Neural progenitor cell (in vitro differentiated cells): ENCODE data around the gene C6orf58. TPM values are rescaled to one million over a fixed set of nuclear protein-coding genes. Genes with fewer than 3 reads are reported as not detected.
"Not testable (repeated sequence)": the region's sequence is repeated elsewhere in the genome, so short reads cannot be mapped to it uniquely, and the experiment has no call there.

Experiments used
- DNase-seq: peaks from one replicate; pipeline ENCODE4 v3.0.0-alpha.2; 2016; ENCODE audit warnings: low spot score
- H2AFZ ChIP-seq: fragments of 200-600 bp; sonication (generic); replicated peaks from 2 replicates; pipeline ENCODE4 v1.6.1; 2016; ENCODE audit warnings: antibody characterized with exemption
- H3F3A ChIP-seq: fragments of 200-600 bp; sonication (generic); 2 replicates; pipeline ENCODE4 v1.6.1; 2016; ENCODE audit warnings: antibody characterized with exemption, low read depth
- H3K27ac ChIP-seq: fragments of 200-600 bp; sonication (generic); 2 replicates; pipeline ENCODE4 v1.5.1; 2016; ENCODE audit warnings: mild to moderate bottlenecking
- H3K27me3 ChIP-seq: fragments of 200-600 bp; sonication (generic); 2 replicates; pipeline ENCODE4 v1.6.1; 2016; ENCODE audit warnings: mild to moderate bottlenecking, moderate library complexity
- H3K36me3 ChIP-seq: fragments of 200-600 bp; sonication (generic); 2 replicates; pipeline ENCODE4 v1.5.1; 2016
- H3K4me1 ChIP-seq: fragments of 200-600 bp; sonication (generic); 2 replicates; pipeline ENCODE4 v1.6.1; 2016; ENCODE audit warnings: mixed run types
- H3K4me2 ChIP-seq: fragments of 200-600 bp; sonication (generic); 2 replicates; pipeline ENCODE4 v1.6.1; 2016
- H3K4me3 ChIP-seq: fragments of 200-600 bp; sonication (generic); 2 replicates; pipeline ENCODE4 v1.5.1; 2016
- H3K79me2 ChIP-seq: fragments of 200-600 bp; sonication (generic); 2 replicates; pipeline ENCODE4 v1.6.1; 2016; ENCODE audit warnings: low read depth
- H3K9ac ChIP-seq: fragments of 200-600 bp; sonication (generic); 2 replicates; pipeline ENCODE4 v1.6.1; 2016
- H3K9me3 ChIP-seq: fragments of 200-600 bp; sonication (generic); 2 replicates; pipeline ENCODE4 v1.5.1; 2016; ENCODE audit warnings: low read depth
- H4K20me1 ChIP-seq: fragments of 200-600 bp; sonication (generic); 2 replicates; pipeline ENCODE4 v1.6.1; 2016; ENCODE audit warnings: low read depth
- H3K27ac Mint-ChIP-seq: 3 replicates; pipeline ENCODE4 v1.8.0; 2021; ENCODE audit warnings: mixed read lengths
- H3K27me3 Mint-ChIP-seq: 2 replicates; pipeline ENCODE4 v1.8.0; 2022; ENCODE audit warnings: low read depth, mild to moderate bottlenecking, inconsistent platforms, moderate library complexity, mixed read lengths; ENCODE audit not compliant: insufficient read depth
- H3K36me3 Mint-ChIP-seq: 3 replicates; pipeline ENCODE4 v1.8.0; 2021; ENCODE audit warnings: mixed read lengths
- H3K4me1 Mint-ChIP-seq: 3 replicates; pipeline ENCODE4 v1.8.0; 2021; ENCODE audit warnings: mixed read lengths
- H3K4me3 Mint-ChIP-seq: 3 replicates; pipeline ENCODE4 v1.8.0; 2021; ENCODE audit warnings: mild to moderate bottlenecking, moderate library complexity, mixed read lengths
- H3K9me3 Mint-ChIP-seq: 3 replicates; pipeline ENCODE4 v1.8.0; 2020; ENCODE audit warnings: mixed read lengths
- EZH2 ChIP-seq: fragments of 200-600 bp; sonication (generic); IDR thresholded peaks from 2 replicates; pipeline ENCODE4 v1.6.1; 2017; ENCODE audit warnings: antibody characterized with exemption, mild to moderate bottlenecking, moderate library complexity
- EZH2phosphoT487 ChIP-seq: fragments of 200-600 bp; sonication (generic); IDR thresholded peaks from 2 replicates; pipeline ENCODE4 v1.6.1; 2017; ENCODE audit warnings: antibody characterized with exemption
- total RNA-seq: library from RNA; depleted of rRNA; stranded (reverse); fragments of >200 nt; gene quantifications from 2 replicates; pipeline ENCODE4 v1.2.3, GENCODE V29; 2015; ENCODE audit warnings: low replicate concordance
- TF ChIP-seq, protein P1 (sequence below): fragments of 200-600 bp; sonication (generic); IDR thresholded peaks from 2 replicates; pipeline ENCODE4 v1.5.1; 2017; ENCODE audit warnings: antibody characterized with exemption, mild to moderate bottlenecking

The C6orf58 gene
- total RNA-seq, 1 donor from 2014 or later = not detected

DNA sequence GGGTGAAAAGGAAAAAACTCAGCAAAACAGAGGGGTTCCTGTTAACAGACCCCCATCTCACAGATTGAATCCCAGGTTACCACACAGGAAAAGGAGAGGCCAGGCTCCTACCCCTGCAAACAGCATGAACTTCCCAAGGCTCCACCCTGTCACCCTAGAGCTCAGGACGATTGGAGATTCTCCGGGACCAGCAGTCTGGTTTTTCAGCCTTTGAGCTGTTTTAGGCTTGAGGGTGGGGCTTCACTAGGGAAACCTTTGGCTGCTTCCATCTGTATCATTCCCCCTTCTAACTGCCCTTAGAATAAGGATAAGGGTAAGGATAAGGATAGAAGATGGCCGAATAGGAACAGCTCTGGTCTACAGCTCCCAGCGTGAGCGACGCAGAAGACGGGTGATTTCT is 16.0 kb downstream of the C6orf58 start:
- Histone ChIP-seq H3K9me3 (no peaks in the 10 kb centered on the region), H4K20me1 (no peaks in the 10 kb centered on the region), H3K4me1 (no peaks in the 10 kb centered on the region), H3K79me2 (no peaks in the 10 kb centered on the region), H3K9ac (no peak overlapping the region), H3K4me2 (no peak overlapping the region), H3K27ac (no peak overlapping the region), H2AFZ (peak overlapping the region; percentile 76), H3F3A (no peaks in the 10 kb centered on the region), H3K36me3 (no peaks in the 10 kb centered on the region), H3K27me3 (no peaks in the 10 kb centered on the region), H3K4me3 (no peak overlapping the region)
- TF ChIP-seq EZH2 = no peak
- TF ChIP-seq, protein P1, sequence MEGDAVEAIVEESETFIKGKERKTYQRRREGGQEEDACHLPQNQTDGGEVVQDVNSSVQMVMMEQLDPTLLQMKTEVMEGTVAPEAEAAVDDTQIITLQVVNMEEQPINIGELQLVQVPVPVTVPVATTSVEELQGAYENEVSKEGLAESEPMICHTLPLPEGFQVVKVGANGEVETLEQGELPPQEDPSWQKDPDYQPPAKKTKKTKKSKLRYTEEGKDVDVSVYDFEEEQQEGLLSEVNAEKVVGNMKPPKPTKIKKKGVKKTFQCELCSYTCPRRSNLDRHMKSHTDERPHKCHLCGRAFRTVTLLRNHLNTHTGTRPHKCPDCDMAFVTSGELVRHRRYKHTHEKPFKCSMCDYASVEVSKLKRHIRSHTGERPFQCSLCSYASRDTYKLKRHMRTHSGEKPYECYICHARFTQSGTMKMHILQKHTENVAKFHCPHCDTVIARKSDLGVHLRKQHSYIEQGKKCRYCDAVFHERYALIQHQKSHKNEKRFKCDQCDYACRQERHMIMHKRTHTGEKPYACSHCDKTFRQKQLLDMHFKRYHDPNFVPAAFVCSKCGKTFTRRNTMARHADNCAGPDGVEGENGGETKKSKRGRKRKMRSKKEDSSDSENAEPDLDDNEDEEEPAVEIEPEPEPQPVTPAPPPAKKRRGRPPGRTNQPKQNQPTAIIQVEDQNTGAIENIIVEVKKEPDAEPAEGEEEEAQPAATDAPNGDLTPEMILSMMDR = no peak
- no peak for TF ChIP-seq EZH2phosphoT487
- no peak for DNase-seq
- Mint-ChIP-seq H3K4me1 (no peaks in the 10 kb centered on the region), H3K27ac (no peak overlapping the region), H3K36me3 (peaks cover 2% of the 10 kb centered on the region), H3K27me3 (no peaks in the 10 kb centered on the region), H3K4me3 (no peak overlapping the region), H3K9me3 (peaks cover 3% of the 10 kb centered on the region)

DNA sequence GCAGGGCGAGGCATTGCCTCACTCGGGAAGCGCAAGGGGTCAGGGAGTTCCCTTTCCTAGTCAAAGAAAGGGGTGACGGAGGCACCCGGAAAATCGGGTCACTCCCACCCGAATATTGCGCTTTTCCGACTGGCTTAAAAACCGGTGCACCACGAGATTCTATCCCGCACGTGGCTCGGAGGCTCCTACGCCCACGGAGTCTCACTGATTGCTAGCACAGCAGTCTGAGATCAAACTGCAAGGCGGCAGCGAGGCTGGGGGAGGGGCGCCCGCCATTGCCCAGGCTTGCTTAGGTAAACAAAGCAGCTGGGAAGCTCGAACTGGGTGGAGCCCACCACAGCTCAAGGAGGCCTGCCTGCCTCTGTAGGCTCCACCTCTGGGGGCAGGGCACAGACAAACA is 16.5 kb downstream of the C6orf58 start:
- not testable (repeated sequence) for H3K9me3 ChIP-seq, H3K27ac Mint-ChIP-seq, H3K4me1 Mint-ChIP-seq, H4K20me1 ChIP-seq, H3F3A ChIP-seq, H3K4me3 ChIP-seq, H3K79me2 ChIP-seq, H3K27ac ChIP-seq, H3K4me2 ChIP-seq, H3K27me3 Mint-ChIP-seq, DNase-seq, H3K9me3 Mint-ChIP-seq, H3K36me3 Mint-ChIP-seq, H2AFZ ChIP-seq, H3K27me3 ChIP-seq, H3K9ac ChIP-seq, H3K4me1 ChIP-seq, H3K36me3 ChIP-seq, H3K4me3 Mint-ChIP-seq

DNA sequence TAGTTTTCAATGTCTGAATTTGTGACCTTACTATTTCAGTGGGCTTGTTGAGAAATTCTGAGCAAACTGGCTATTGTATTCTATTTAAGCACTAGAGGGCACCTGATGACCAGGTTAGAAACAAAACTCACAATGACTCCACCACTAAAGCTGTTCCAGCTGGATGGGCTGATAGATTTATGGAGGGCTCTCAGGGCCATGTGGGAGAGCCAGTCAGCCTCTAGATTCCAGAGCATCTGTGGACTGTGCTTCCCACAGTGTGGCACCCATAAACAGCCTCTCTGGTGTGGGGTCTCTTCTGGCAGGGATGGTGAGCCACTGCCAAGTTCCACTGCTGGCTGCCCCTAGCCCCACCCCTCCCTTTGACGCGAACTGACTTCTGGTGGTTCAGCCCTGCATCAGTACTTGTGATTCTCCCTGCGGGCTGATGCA is 29.2 kb downstream of the C6orf58 start:
- H4K20me1 ChIP-seq = no peaks in the 10 kb centered on the region
- no peak overlapping the region for H3K4me3 Mint-ChIP-seq
- H3K4me3 ChIP-seq = no peak overlapping the region
- H3K27ac ChIP-seq = no peak overlapping the region
- no peaks in the 10 kb centered on the region for H3K4me1 ChIP-seq
- no peaks in the 10 kb centered on the region for H3K36me3 ChIP-seq
- no peaks in the 10 kb centered on the region for H3K36me3 Mint-ChIP-seq
- no peaks in the 10 kb centered on the region for H3K4me1 Mint-ChIP-seq
- H3K9me3 Mint-ChIP-seq = no peaks in the 10 kb centered on the region
- H3K79me2 ChIP-seq = no peaks in the 10 kb centered on the region
- H2AFZ ChIP-seq = no peak overlapping the region
- no peak overlapping the region for H3K4me2 ChIP-seq
- no peaks in the 10 kb centered on the region for H3K9me3 ChIP-seq
- no peak overlapping the region for H3K27ac Mint-ChIP-seq
- H3K27me3 ChIP-seq = no peaks in the 10 kb centered on the region
- DNase-seq = peak; percentile 67
- H3K9ac ChIP-seq = no peak overlapping the region
- no peaks in the 10 kb centered on the region for H3K27me3 Mint-ChIP-seq
- no peak for TF ChIP-seq EZH2phosphoT487
- TF ChIP-seq, protein P1 = peak; percentile 58
- H3F3A ChIP-seq = no peaks in the 10 kb centered on the region

DNA sequence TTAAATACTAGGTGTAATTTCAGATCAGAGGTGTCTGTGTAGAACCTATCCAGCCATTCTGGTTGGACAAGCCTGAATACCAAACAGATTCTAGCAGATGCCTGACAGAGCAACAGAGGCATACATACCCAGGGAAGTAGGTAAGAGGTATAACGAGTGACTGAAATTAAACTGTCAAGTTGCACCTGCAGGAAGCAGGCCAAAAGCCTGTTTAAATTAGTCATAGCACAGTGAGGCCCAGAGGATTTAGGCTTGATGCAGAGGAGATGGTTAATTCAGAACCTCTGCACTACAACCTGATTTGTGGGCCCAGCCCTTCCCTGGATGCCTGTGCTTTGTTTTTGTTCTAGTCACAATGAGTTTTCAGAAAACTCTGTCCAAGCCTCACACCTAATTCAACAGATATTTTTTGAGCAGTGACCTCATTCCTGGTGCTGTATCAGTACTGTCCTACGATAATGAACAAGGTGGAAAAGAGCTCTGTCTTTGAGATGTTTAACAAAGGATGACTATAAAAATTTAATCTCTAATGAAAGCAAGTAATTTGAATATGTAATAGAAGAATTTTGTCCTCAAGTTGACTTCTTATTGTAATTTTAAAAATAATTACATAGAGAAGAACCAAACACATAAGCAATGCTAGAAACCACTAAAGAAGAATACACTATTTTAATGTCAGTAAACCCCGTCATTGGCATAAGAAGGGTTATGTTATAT is 31.7 kb downstream of the C6orf58 start:
- Histone ChIP-seq H2AFZ (no peak overlapping the region), H4K20me1 (no peaks in the 10 kb centered on the region), H3K4me1 (no peaks in the 10 kb centered on the region), H3K4me2 (no peak overlapping the region), H3F3A (no peaks in the 10 kb centered on the region), H3K9ac (no peak overlapping the region), H3K9me3 (no peaks in the 10 kb centered on the region), H3K27me3 (no peaks in the 10 kb centered on the region), H3K4me3 (no peak overlapping the region), H3K79me2 (no peaks in the 10 kb centered on the region), H3K36me3 (no peaks in the 10 kb centered on the region), H3K27ac (no peak overlapping the region)
- TF ChIP-seq, protein P1 = no peak
- TF ChIP-seq EZH2phosphoT487 (no peak), EZH2 (no peak)
- Mint-ChIP-seq H3K27ac (no peak overlapping the region), H3K9me3 (no peaks in the 10 kb centered on the region), H3K4me1 (no peaks in the 10 kb centered on the region), H3K27me3 (no peaks in the 10 kb centered on the region), H3K36me3 (no peaks in the 10 kb centered on the region), H3K4me3 (no peak overlapping the region)
- DNase-seq = no peak
